Muscle layer of duodenum (tissue), 2 donors: ENCODE data around the gene ACSL3.

Experiments used
- H3K27ac ChIP-seq: one replicate; pipeline ENCODE4 v1.7.0; 2013; ENCODE audit warnings: mild to moderate bottlenecking, low read length
- H3K27me3 ChIP-seq: one replicate; pipeline ENCODE4 v1.7.0; 2013; ENCODE audit warnings: low read depth, mild to moderate bottlenecking, control low read depth, low read length
- H3K36me3 ChIP-seq, 2 donors: one replicate each; pipeline ENCODE4 v1.7.0; 2013; ENCODE audit warnings: low read length in 2 of 2, control low read depth in 1 of 2, mild to moderate bottlenecking in 1 of 2; ENCODE audit not compliant: insufficient read depth in 2 of 2, control insufficient read depth in 1 of 2
- H3K4me1 ChIP-seq, 2 donors: one replicate each; pipeline ENCODE4 v1.7.0; 2013; ENCODE audit warnings: low read length in 2 of 2, mild to moderate bottlenecking in 2 of 2, control low read depth in 1 of 2, moderate library complexity in 1 of 2; ENCODE audit not compliant: insufficient read depth in 2 of 2, control insufficient read depth in 1 of 2
- H3K4me3 ChIP-seq, 2 donors: one replicate each; pipeline ENCODE4 v1.7.0; 2013; ENCODE audit warnings: low read length in 2 of 2, low read depth in 1 of 2, mild to moderate bottlenecking in 1 of 2
- H3K9me3 ChIP-seq, 2 donors: one replicate each; pipeline ENCODE4 v1.7.0; 2013; ENCODE audit warnings: low read length in 2 of 2, control low read depth in 1 of 2, mild to moderate bottlenecking in 1 of 2; ENCODE audit not compliant: control insufficient read depth in 1 of 2
- donor health status: healthy.

The ACSL3 gene

GRCh38 chr2:222903234-222904220 is 42.7 kb downstream of the ACSL3 start:
- H3K4me1 ChIP-seq, result peaks cover 4 to 42% of the 10 kb centered on the region in 2 donors
- H3K27ac ChIP-seq, result no peak overlapping the region
- no peaks in the 10 kb centered on the region for H3K36me3 ChIP-seq
- no peak overlapping the region for H3K4me3 ChIP-seq
- no peaks in the 10 kb centered on the region for H3K27me3 ChIP-seq
- no peaks in the 10 kb centered on the region for H3K9me3 ChIP-seq

- H3K36me3 ChIP-seq, result peaks cover 8 to 9% of the 10 kb centered on the region in 2 donors
- no peak overlapping the region for H3K27ac ChIP-seq
- peaks cover 4 to 36% of the 10 kb centered on the region in 2 donors for H3K4me1 ChIP-seq
- no peaks in the 10 kb centered on the region for H3K27me3 ChIP-seq
- no peaks in the 10 kb centered on the region for H3K9me3 ChIP-seq
- H3K4me3 ChIP-seq, result no peak overlapping the region
Observed at GRCh38 chr2:222904557-222905258, 43.9 kb downstream of the ACSL3 start.

- H3K4me3 ChIP-seq, result no peak overlapping the region
- H3K27ac ChIP-seq, result no peak overlapping the region
- H3K27me3 ChIP-seq, result no peaks in the 10 kb centered on the region
- H3K9me3 ChIP-seq, result no peaks in the 10 kb centered on the region
- H3K36me3 ChIP-seq, result peaks cover 12 to 17% of the 10 kb centered on the region in 2 donors
- H3K4me1 ChIP-seq, result peaks cover 4 to 31% of the 10 kb centered on the region in 2 donors
Observed at GRCh38 chr2:222907048-222907447, 46.2 kb downstream of the ACSL3 start.

- H3K4me1 ChIP-seq, result peaks cover 4 to 37% of the 10 kb centered on the region in 2 donors
- H3K27ac ChIP-seq, result peak overlapping the region; percentile 16
- H3K4me3 ChIP-seq, result no peak overlapping the region
- H3K27me3 ChIP-seq, result no peaks in the 10 kb centered on the region
- peaks cover 12 to 17% of the 10 kb centered on the region in 2 donors for H3K36me3 ChIP-seq
- no peaks in the 10 kb centered on the region for H3K9me3 ChIP-seq
Observed at GRCh38 chr2:222907790-222908441, 47.1 kb downstream of the ACSL3 start.

- Histone ChIP-seq H3K27ac (no peak overlapping the region), H3K4me3 (no peak overlapping the region), H3K4me1 (peaks cover 4 to 39% of the 10 kb centered on the region in 2 donors), H3K27me3 (no peaks in the 10 kb centered on the region), H3K9me3 (no peaks in the 10 kb centered on the region), H3K36me3 (peaks cover 12 to 17% of the 10 kb centered on the region in 2 donors)
Observed at GRCh38 chr2:222909286-222909685, 48.5 kb downstream of the ACSL3 start.

- H3K9me3 ChIP-seq, result no peaks in the 10 kb centered on the region
- H3K4me3 ChIP-seq, result no peak overlapping the region
- no peak overlapping the region for H3K27ac ChIP-seq
- no peaks in the 10 kb centered on the region for H3K27me3 ChIP-seq
- peaks cover 0 to 38% of the 10 kb centered on the region in 2 donors for H3K4me1 ChIP-seq
- peaks cover 15 to 22% of the 10 kb centered on the region in 2 donors for H3K36me3 ChIP-seq
Observed at GRCh38 chr2:222912117-222912516, 51.3 kb downstream of the ACSL3 start.

GRCh38 chr2:222912776-222913175 is 51.9 kb downstream of the ACSL3 start:
- Histone ChIP-seq H3K9me3 (no peaks in the 10 kb centered on the region), H3K4me1 (peaks cover 0 to 31% of the 10 kb centered on the region in 2 donors), H3K4me3 (no peak overlapping the region), H3K27ac (no peak overlapping the region), H3K27me3 (no peaks in the 10 kb centered on the region), H3K36me3 (peaks cover 15 to 22% of the 10 kb centered on the region in 2 donors)

GRCh38 chr2:222915092-222915957 is 54.5 kb downstream of the ACSL3 start:
- no peak overlapping the region for H3K4me3 ChIP-seq
- no peaks in the 10 kb centered on the region for H3K27me3 ChIP-seq
- H3K9me3 ChIP-seq, result no peaks in the 10 kb centered on the region
- no peak overlapping the region for H3K27ac ChIP-seq
- peaks cover 9 to 17% of the 10 kb centered on the region in 2 donors for H3K36me3 ChIP-seq
- peaks cover 3 to 25% of the 10 kb centered on the region in 2 donors for H3K4me1 ChIP-seq

GRCh38 chr2:222916229-222917197 is 55.7 kb downstream of the ACSL3 start:
- no peaks in the 10 kb centered on the region for H3K27me3 ChIP-seq
- no peak overlapping the region for H3K4me3 ChIP-seq
- H3K36me3 ChIP-seq, result peaks cover 18 to 24% of the 10 kb centered on the region in 2 donors
- H3K27ac ChIP-seq, result no peak overlapping the region
- peaks cover 3 to 24% of the 10 kb centered on the region in 2 donors for H3K4me1 ChIP-seq
- H3K9me3 ChIP-seq, result no peaks in the 10 kb centered on the region
